HepG2 (cell line): ENCODE data around the gene PSPH.

ENCODE experiments used
- MAFK ChIP-seq, 2 experiments: IDR thresholded peaks in 1 of 2; conservative IDR thresholded peaks in 1 of 2; 2 replicates each; pipeline ENCODE4 v1.6.1; 2011; ENCODE audit warnings: improper control_type of control experiment in 2 of 2, low read length in 2 of 2
- TF ChIP-seq, protein P1 (sequence below): sonication (generic); formaldehyde crosslinking; IDR thresholded peaks from 2 replicates; pipeline ENCODE4 v1.4.0; 2020; ENCODE audit warnings: missing genetic modification reagents
- TF ChIP-seq, protein P2 (sequence below): sonication (generic); formaldehyde crosslinking; IDR thresholded peaks from 2 replicates; pipeline ENCODE4 v1.4.0; 2020; ENCODE audit warnings: missing genetic modification reagents, borderline replicate concordance

GRCh38 chr7:56009695-56010094 is 41.5 kb downstream of the PSPH start:
- TF ChIP-seq MAFK (conservative IDR thresholded peaks at IDR 0.05 in 1 of 2, IDR thresholded peaks at IDR 0.05 in 1 of 2; ENCODE audit: low read length in 2 of 2): 0 out of 4 replicates have a peak, but pooled peaks of 1 of the 2 experiments have one; percentile 7
- TF ChIP-seq, protein P1, sequence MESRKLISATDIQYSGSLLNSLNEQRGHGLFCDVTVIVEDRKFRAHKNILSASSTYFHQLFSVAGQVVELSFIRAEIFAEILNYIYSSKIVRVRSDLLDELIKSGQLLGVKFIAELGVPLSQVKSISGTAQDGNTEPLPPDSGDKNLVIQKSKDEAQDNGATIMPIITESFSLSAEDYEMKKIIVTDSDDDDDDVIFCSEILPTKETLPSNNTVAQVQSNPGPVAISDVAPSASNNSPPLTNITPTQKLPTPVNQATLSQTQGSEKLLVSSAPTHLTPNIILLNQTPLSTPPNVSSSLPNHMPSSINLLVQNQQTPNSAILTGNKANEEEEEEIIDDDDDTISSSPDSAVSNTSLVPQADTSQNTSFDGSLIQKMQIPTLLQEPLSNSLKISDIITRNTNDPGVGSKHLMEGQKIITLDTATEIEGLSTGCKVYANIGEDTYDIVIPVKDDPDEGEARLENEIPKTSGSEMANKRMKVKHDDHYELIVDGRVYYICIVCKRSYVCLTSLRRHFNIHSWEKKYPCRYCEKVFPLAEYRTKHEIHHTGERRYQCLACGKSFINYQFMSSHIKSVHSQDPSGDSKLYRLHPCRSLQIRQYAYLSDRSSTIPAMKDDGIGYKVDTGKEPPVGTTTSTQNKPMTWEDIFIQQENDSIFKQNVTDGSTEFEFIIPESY (CRISPR knock-in tag): peak; percentile 64; the same call in 1 of the 2 replicates
- TF ChIP-seq, protein P2, sequence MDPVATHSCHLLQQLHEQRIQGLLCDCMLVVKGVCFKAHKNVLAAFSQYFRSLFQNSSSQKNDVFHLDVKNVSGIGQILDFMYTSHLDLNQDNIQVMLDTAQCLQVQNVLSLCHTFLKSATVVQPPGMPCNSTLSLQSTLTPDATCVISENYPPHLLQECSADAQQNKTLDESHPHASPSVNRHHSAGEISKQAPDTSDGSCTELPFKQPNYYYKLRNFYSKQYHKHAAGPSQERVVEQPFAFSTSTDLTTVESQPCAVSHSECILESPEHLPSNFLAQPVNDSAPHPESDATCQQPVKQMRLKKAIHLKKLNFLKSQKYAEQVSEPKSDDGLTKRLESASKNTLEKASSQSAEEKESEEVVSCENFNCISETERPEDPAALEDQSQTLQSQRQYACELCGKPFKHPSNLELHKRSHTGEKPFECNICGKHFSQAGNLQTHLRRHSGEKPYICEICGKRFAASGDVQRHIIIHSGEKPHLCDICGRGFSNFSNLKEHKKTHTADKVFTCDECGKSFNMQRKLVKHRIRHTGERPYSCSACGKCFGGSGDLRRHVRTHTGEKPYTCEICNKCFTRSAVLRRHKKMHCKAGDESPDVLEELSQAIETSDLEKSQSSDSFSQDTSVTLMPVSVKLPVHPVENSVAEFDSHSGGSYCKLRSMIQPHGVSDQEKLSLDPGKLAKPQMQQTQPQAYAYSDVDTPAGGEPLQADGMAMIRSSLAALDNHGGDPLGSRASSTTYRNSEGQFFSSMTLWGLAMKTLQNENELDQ: no peak
